GM12875 (cell line): ENCODE results near the gene CNTD1.

ENCODE experiments used
- H3K4me3 ChIP-seq: one replicate; pipeline ENCODE4 v1.5.1; 2011; ENCODE audit warnings: low read depth, low read length, control low read depth
- TF ChIP-seq, protein P1 (sequence below): IDR thresholded peaks from 2 replicates; pipeline ENCODE4 v1.5.1; 2011; ENCODE audit warnings: low read depth, mild to moderate bottlenecking, control low read depth, inconsistent platforms, low read length, moderate library complexity, borderline replicate concordance; ENCODE audit not compliant: insufficient read depth

Gene CNTD1

DNA sequence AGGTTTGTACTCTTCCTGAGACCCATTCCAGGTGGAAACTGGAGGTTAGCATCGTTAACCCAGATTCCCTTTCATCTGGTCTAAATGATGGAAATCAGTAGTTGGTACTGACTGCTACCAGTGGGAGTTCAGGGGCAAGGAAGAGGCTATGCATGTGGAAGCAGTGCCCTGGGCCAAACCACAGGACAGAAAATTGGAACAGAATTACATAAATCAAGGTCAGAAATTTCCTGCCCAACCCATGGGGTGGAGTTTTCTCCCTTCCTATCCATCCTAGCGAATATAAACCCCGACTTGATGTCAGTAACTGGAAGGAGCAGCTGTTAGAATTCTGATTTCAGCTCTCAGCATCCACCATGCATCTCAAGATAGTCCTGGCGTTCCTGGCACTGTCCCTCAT lies 45.6 kb downstream of the CNTD1 start, which contains the start of gene AOC2:
AOC2 (plus strand) TSS at position 310 of the 400 bp plus-strand sequence; CDS start at position 357, 47 bp downstream.
- H3K4me3 ChIP-seq = no peak within 1 kb of the TSS
- TF ChIP-seq, protein P1, sequence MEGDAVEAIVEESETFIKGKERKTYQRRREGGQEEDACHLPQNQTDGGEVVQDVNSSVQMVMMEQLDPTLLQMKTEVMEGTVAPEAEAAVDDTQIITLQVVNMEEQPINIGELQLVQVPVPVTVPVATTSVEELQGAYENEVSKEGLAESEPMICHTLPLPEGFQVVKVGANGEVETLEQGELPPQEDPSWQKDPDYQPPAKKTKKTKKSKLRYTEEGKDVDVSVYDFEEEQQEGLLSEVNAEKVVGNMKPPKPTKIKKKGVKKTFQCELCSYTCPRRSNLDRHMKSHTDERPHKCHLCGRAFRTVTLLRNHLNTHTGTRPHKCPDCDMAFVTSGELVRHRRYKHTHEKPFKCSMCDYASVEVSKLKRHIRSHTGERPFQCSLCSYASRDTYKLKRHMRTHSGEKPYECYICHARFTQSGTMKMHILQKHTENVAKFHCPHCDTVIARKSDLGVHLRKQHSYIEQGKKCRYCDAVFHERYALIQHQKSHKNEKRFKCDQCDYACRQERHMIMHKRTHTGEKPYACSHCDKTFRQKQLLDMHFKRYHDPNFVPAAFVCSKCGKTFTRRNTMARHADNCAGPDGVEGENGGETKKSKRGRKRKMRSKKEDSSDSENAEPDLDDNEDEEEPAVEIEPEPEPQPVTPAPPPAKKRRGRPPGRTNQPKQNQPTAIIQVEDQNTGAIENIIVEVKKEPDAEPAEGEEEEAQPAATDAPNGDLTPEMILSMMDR = no peak

DNA sequence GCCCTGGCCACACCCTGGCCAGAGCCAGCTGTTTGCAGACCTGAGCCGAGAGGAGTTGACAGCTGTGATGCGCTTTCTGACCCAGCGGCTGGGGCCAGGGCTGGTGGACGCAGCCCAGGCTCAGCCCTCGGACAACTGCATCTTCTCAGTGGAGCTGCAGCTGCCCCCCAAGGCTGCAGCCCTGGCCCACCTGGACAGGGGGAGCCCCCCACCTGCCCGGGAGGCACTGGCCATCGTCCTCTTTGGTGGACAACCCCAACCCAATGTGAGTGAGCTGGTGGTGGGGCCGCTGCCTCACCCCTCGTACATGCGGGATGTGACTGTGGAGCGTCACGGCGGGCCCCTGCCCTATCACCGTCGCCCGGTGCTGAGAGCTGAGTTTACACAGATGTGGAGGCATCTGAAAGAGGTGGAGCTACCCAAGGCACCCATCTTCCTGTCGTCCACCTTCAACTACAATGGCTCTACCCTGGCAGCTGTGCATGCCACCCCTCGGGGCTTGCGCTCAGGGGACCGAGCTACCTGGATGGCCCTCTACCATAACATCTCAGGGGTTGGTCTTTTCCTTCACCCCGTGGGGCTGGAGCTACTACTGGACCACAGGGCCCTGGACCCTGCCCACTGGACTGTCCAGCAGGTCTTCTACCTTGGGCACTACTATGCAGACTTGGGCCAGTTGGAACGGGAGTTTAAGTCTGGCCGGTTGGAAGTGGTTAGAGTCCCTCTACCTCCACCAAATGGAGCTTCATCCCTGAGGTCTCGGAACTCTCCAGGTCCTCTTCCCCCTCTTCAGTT lies 46.3 kb downstream of the CNTD1 start:
- TF ChIP-seq, protein P1 = no peak
- no peak overlapping the region for H3K4me3 ChIP-seq

DNA sequence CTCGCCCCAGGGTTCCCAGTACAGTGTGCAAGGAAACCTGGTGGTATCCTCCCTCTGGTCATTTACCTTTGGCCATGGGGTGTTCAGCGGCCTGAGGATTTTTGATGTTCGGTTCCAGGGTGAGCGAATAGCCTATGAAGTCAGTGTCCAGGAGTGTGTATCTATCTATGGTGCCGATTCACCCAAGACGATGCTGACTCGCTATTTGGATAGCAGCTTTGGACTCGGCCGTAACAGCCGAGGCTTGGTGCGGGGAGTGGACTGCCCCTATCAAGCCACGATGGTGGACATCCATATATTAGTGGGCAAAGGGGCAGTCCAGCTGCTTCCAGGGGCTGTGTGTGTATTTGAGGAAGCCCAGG lies 46.9 kb downstream of the CNTD1 start:
- H3K4me3 ChIP-seq = no peak overlapping the region
- TF ChIP-seq, protein P1 = no peak

DNA sequence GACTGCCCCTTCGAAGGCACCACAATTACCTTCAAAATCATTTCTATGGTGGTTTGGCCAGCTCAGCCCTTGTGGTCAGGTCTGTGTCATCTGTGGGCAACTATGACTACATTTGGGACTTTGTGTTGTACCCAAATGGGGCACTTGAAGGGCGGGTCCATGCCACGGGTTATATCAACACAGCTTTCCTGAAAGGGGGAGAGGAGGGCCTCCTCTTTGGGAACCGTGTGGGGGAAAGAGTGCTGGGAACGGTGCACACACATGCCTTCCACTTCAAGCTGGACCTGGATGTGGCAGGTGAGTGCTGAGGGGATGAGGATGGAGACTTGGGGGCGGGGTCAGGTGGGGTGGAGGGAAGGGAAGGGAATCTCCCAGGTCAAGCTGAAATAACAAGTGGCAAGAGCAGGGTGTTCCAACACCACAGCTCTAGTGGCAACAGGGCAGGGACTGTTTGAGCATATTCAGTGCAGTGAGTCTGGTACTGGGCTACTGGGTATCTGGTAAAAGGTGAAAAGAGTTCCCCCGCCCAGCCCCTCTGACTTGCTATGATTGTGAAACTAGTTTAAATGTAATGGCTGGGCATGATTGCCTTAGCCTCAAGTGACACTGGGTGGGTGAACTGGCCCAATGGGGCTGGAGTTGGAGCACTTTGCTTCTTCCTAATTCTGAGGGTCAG lies 47.4 kb downstream of the CNTD1 start:
- TF ChIP-seq, protein P1 = no peak
- no peak overlapping the region for H3K4me3 ChIP-seq

DNA sequence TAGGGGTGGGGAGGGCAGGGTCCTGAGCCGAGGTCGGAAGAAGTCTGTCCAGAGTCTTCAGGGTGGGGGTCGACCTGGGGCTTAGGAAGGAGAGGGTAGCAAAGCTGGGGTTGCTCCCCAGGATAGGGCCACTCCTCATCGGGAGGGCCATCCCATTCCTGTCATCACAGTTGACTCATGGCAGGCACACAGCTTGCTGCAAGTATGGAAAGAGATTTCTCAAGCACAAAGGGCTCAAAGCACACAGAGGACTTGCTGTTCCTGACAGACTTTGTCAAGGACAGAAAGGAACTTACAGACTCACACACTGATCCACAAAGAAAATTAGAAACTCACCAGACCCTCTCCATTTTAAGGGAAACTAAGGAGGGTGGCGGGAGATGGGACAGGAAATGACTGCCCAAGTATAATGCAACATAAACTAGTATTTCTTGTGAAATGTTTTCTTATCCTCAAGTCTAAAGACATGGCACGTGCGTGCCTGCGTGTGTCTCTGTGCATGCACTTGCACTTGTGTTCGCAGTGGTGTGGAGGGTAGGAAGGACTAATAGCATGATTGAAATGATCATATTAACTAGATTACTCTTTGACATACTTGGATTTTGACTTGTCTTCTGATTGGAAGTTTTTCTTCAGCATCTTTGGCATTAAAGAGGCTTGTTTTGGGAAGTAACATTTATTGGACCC lies 48.1 kb downstream of the CNTD1 start:
- TF ChIP-seq, protein P1 = no peak
- H3K4me3 ChIP-seq = no peak overlapping the region

DNA sequence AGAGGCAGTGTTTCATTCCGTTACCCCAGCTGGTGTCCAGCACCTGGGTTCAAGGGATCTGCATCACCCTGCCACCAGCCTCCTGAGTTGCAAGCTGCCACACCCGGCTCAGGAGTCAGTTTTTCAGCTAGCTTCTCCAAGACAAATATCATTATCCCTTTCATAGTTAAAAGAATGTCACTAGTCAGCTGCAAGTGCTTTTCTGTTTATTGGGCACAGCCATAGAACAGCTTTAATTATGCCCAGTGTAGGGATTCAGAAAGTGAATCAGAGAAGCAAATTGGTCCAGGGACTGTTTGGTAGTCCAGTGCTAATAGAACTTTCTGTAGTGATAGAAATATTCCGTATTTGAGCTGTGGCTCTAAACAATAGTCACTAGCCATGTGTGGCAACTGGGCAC lies 49.4 kb downstream of the CNTD1 start:
- no peak overlapping the region for H3K4me3 ChIP-seq
- TF ChIP-seq, protein P1 = no peak
